A673 (cell line): Measurements from ENCODE around the gene CDYL. TPM values are rescaled to one million over a fixed set of nuclear protein-coding genes. Genes with fewer than 3 reads are reported as not detected.

Experiments used
- BruUV-seq: library from RNA; stranded (reverse); fragments of 400-500 nt; replicated peaks from 2 replicates; lab custom pipeline; 2021; lab: Mats Ljungman, UMichigan
- CTCF ChIA-PET: fragments of 300-600 bp; sonication (Branson Sonifier 250); formaldehyde crosslinking; loops from one replicate; lab custom pipeline; 2022; ENCODE audit warnings: antibody characterized with exemption; lab: Charles Lee
- POLR2A ChIA-PET: fragments of 300-600 bp; sonication (Branson Sonifier 250); formaldehyde crosslinking; loops from one replicate; lab custom pipeline; 2022; ENCODE audit warnings: antibody characterized with exemption; ENCODE audit not compliant: low non-redundant PET; lab: Charles Lee
- DNase-seq: peaks from one replicate; pipeline ENCODE4 v3.0.0-alpha.2; 2015; ENCODE audit warnings: low spot score
- H3K27ac ChIP-seq: fragments of 200-600 bp; sonication (generic); 2 replicates; pipeline ENCODE4 v1.5.1; 2016; ENCODE audit warnings: mixed run types, low read depth, mild to moderate bottlenecking, mixed read lengths, antibody characterized with exemption, low read length; ENCODE audit not compliant: poor library complexity, severe bottlenecking
- H3K27me3 ChIP-seq: fragments of 200-600 bp; sonication (generic); replicated peaks from 2 replicates; pipeline ENCODE4 v1.6.1; 2017; ENCODE audit warnings: mixed run types, low read depth, mild to moderate bottlenecking, mixed read lengths, antibody characterized with exemption, low read length; ENCODE audit not compliant: insufficient read depth, poor library complexity
- H3K36me3 ChIP-seq: fragments of 200-600 bp; sonication (generic); 2 replicates; pipeline ENCODE4 v1.6.1; 2016; ENCODE audit warnings: mixed run types, mild to moderate bottlenecking, mixed read lengths, antibody characterized with exemption, low read length; ENCODE audit not compliant: insufficient read depth, poor library complexity, severe bottlenecking
- H3K4me1 ChIP-seq: fragments of 200-600 bp; sonication (generic); 2 replicates; pipeline ENCODE4 v1.6.1; 2017; ENCODE audit warnings: mixed run types, mild to moderate bottlenecking, mixed read lengths, antibody characterized with exemption, low read length; ENCODE audit not compliant: insufficient read depth, poor library complexity, severe bottlenecking
- H3K4me3 ChIP-seq: fragments of 200-600 bp; sonication (generic); 2 replicates; pipeline ENCODE4 v1.5.1; 2016; ENCODE audit warnings: low read depth, mixed run types, mild to moderate bottlenecking, mixed read lengths, low read length; ENCODE audit not compliant: poor library complexity, severe bottlenecking
- H3K9me3 ChIP-seq: fragments of 200-600 bp; sonication (generic); 2 replicates; pipeline ENCODE4 v1.6.1; 2016; ENCODE audit warnings: mixed run types, low read depth, mild to moderate bottlenecking, mixed read lengths, antibody characterized with exemption, low read length; ENCODE audit not compliant: poor library complexity, severe bottlenecking
- CTCF ChIP-seq: fragments of 300-800, 200-600 bp; sonication (generic); conservative IDR thresholded peaks from 2 replicates; pipeline ENCODE4 v1.5.1; 2017; ENCODE audit warnings: low read depth, mild to moderate bottlenecking, antibody characterized with exemption, low read length, moderate library complexity, mixed read lengths
- EZH2 ChIP-seq: fragments of 200-600 bp; sonication (generic); IDR thresholded peaks from 2 replicates; pipeline ENCODE4 v1.6.1; 2017; ENCODE audit warnings: borderline replicate concordance, low read depth, mild to moderate bottlenecking, mixed read lengths, antibody characterized with exemption, low read length; ENCODE audit not compliant: poor library complexity, severe bottlenecking
- intact Hi-C: fragments of 100-400 bp; cut with micrococcal nuclease; formaldehyde crosslinking; loops from one replicate; pipeline ENCODE4 v1.10.0; 2022; ENCODE audit not compliant: unreplicated experiment
- total RNA-seq: library from RNA; stranded (reverse); gene quantifications from 2 replicates; pipeline ENCODE4 v1.2.3, GENCODE V29; 2021

CDYL gene
- total RNA-seq, 1 experiment from 2014 or later = 57.6 TPM

GRCh38 chr6:4899249-4900034 lies 123.2 kb downstream of the CDYL start:
- H3K9me3 ChIP-seq = no peaks in the 10 kb centered on the region
- no peaks in the 10 kb centered on the region for H3K4me1 ChIP-seq
- ChIA-PET CTCF (no interaction called here), POLR2A (no interaction called here)
- H3K36me3 ChIP-seq = no peaks in the 10 kb centered on the region
- TF ChIP-seq CTCF (no peak), EZH2 (no peak)
- no peaks in the 10 kb centered on the region for H3K27me3 ChIP-seq
- no peak for DNase-seq
- H3K27ac ChIP-seq = no peak overlapping the region
- BruUV-seq = no TSS peak
- no peak overlapping the region for H3K4me3 ChIP-seq
- intact Hi-C loops = no loop called here

GRCh38 chr6:4901386-4902061 lies 125.3 kb downstream of the CDYL start:
- H3K36me3 ChIP-seq = no peaks in the 10 kb centered on the region
- no TSS peak for BruUV-seq
- TF ChIP-seq EZH2 (no peak), CTCF (no peak)
- H3K27ac ChIP-seq = no peak overlapping the region
- CTCF ChIA-PET = no interaction called here
- intact Hi-C loops = no loop called here
- DNase-seq = no peak
- H3K4me3 ChIP-seq = no peak overlapping the region
- no peaks in the 10 kb centered on the region for H3K9me3 ChIP-seq
- no peaks in the 10 kb centered on the region for H3K4me1 ChIP-seq
- POLR2A ChIA-PET = no interaction called here
- no peaks in the 10 kb centered on the region for H3K27me3 ChIP-seq

GRCh38 chr6:4902363-4902762 lies 126.2 kb downstream of the CDYL start:
- BruUV-seq = no TSS peak
- intact Hi-C loops = no loop called here
- Histone ChIP-seq H3K9me3 (no peaks in the 10 kb centered on the region), H3K4me3 (no peak overlapping the region), H3K27ac (no peak overlapping the region), H3K27me3 (no peaks in the 10 kb centered on the region), H3K4me1 (no peaks in the 10 kb centered on the region), H3K36me3 (no peaks in the 10 kb centered on the region)
- ChIA-PET CTCF (no interaction called here), POLR2A (no interaction called here)
- DNase-seq = no peak
- TF ChIP-seq EZH2 (no peak), CTCF (no peak)
